Hepatocyte (in vitro differentiated cells): ENCODE measurements around the gene EFR3B. TPM values are rescaled to one million over a fixed set of nuclear protein-coding genes. Genes with fewer than 3 reads are reported as not detected.

Experiments used
- DNase-seq: peaks from one replicate; pipeline ENCODE4 v3.0.0-alpha.2; 2016; ENCODE audit warnings: low spot score
- H2AFZ ChIP-seq: fragments of 200-600 bp; sonication (generic); 2 replicates; pipeline ENCODE4 v1.6.0; 2016; ENCODE audit warnings: antibody characterized with exemption, mild to moderate bottlenecking
- H3K27ac ChIP-seq: fragments of 200-600 bp; sonication (generic); 2 replicates; pipeline ENCODE4 v1.5.1; 2016; ENCODE audit warnings: mild to moderate bottlenecking
- H3K27me3 ChIP-seq: fragments of 200-600 bp; sonication (generic); 2 replicates; pipeline ENCODE4 v1.6.1; 2016
- H3K36me3 ChIP-seq: fragments of 200-600 bp; sonication (generic); replicated peaks from 2 replicates; pipeline ENCODE4 v1.5.1; 2016; ENCODE audit warnings: low read depth; ENCODE audit not compliant: insufficient read depth
- H3K4me1 ChIP-seq: fragments of 200-600 bp; sonication (generic); 2 replicates; pipeline ENCODE4 v1.5.1; 2016; ENCODE audit warnings: mild to moderate bottlenecking, moderate library complexity; ENCODE audit not compliant: insufficient read depth
- H3K4me2 ChIP-seq: fragments of 200-600 bp; sonication (generic); 2 replicates; pipeline ENCODE4 v1.6.0; 2016
- H3K4me3 ChIP-seq: fragments of 200-600 bp; sonication (generic); 2 replicates; pipeline ENCODE4 v1.5.1; 2016; ENCODE audit warnings: mild to moderate bottlenecking
- H3K79me2 ChIP-seq: fragments of 200-600 bp; sonication (generic); 2 replicates; pipeline ENCODE4 v1.6.0; 2017; ENCODE audit warnings: mild to moderate bottlenecking
- H3K9me2 ChIP-seq: fragments of 200-600 bp; sonication (generic); replicated peaks from 2 replicates; pipeline ENCODE4 v1.6.0; 2017; ENCODE audit warnings: mild to moderate bottlenecking; ENCODE audit not compliant: insufficient read depth
- H3K9me3 ChIP-seq: fragments of 200-600 bp; sonication (generic); 2 replicates; pipeline ENCODE4 v1.5.1; 2016; ENCODE audit warnings: low read depth, mild to moderate bottlenecking
- H4K20me1 ChIP-seq: fragments of 200-600 bp; sonication (generic); 2 replicates; pipeline ENCODE4 v1.6.0; 2016; ENCODE audit warnings: mild to moderate bottlenecking; ENCODE audit not compliant: insufficient read depth, poor library complexity, severe bottlenecking
- EZH2 ChIP-seq: fragments of 200-600 bp; sonication (generic); IDR thresholded peaks from 2 replicates; pipeline ENCODE4 v1.6.1; 2016; ENCODE audit warnings: antibody characterized with exemption, mild to moderate bottlenecking, borderline replicate concordance
- EZH2phosphoT487 ChIP-seq: fragments of 200-600 bp; sonication (generic); IDR thresholded peaks from one replicate; pipeline ENCODE4 v1.6.1; 2018; ENCODE audit warnings: antibody characterized with exemption, mild to moderate bottlenecking, low read depth, moderate library complexity; ENCODE audit not compliant: unreplicated experiment, severe bottlenecking
- WGBS: methylation state at CpG from one replicate; pipeline ENCODE4 v1.1.6; 2016; ENCODE audit warnings: low lambda C conversion rate; ENCODE audit errors: missing lambda C conversion rate; 5-methylcytosine and 5-hydroxymethylcytosine counted together
- polyA plus RNA-seq: library from polyadenylated mRNA; unstranded; fragments of >200 nt; fragmentation: Nextera tagmentation; extraction: Ambion mirVana; gene quantifications from 2 replicates; pipeline ENCODE4 v1.2.1, GENCODE V29; 2016
- total RNA-seq: library from RNA; depleted of rRNA; stranded (reverse); fragments of >200 nt; gene quantifications from 2 replicates; pipeline ENCODE4 v1.2.3, GENCODE V29; 2014
- TF ChIP-seq, protein P1 (sequence below): fragments of 200-600 bp; sonication (generic); IDR thresholded peaks from 2 replicates; pipeline ENCODE4 v1.5.1; 2016; ENCODE audit warnings: antibody characterized with exemption, mild to moderate bottlenecking; ENCODE audit not compliant: poor library complexity

The EFR3B gene
- total and polyA plus RNA-seq, 2 experiments from 2014 or later: 1.1 to 2.0 TPM

DNA sequence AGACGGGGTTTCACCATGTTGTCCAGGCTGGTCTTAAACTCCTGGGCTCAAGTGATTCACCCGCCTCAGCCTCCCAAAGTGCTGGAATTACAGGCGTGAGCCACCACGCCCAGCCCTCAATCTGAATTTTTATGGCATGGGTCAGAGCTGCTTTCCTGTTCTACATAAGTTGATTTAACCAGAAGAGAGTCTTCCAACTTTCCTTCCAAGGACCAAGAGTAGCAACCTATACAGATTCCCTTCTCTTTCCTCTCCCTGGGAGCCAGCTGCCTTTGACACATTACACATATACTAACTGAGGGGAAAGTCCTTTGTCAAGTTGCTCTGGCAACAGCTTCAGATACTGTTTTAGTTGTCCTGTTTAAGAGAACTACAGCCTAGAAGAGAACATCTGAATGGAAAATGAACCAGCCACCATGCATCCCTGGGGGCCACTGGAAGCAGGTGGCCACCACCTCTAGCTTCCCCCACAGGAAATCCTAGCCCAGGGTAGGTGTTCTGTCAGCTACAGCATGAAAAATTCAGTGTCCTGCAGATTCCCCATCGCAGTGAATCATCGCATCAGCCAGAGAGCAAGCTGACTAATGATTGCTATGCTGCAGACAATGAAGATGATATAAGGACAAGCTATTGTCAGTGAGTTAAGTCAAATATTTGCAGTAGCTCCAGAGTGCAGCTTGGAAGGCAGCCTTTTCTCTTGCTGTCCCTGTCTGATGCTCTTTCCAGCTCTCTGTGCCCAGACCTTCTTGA is 63.6 kb downstream of the EFR3B start:
- TF ChIP-seq EZH2phosphoT487 (no peak), EZH2 (no peak)
- TF ChIP-seq, protein P1, sequence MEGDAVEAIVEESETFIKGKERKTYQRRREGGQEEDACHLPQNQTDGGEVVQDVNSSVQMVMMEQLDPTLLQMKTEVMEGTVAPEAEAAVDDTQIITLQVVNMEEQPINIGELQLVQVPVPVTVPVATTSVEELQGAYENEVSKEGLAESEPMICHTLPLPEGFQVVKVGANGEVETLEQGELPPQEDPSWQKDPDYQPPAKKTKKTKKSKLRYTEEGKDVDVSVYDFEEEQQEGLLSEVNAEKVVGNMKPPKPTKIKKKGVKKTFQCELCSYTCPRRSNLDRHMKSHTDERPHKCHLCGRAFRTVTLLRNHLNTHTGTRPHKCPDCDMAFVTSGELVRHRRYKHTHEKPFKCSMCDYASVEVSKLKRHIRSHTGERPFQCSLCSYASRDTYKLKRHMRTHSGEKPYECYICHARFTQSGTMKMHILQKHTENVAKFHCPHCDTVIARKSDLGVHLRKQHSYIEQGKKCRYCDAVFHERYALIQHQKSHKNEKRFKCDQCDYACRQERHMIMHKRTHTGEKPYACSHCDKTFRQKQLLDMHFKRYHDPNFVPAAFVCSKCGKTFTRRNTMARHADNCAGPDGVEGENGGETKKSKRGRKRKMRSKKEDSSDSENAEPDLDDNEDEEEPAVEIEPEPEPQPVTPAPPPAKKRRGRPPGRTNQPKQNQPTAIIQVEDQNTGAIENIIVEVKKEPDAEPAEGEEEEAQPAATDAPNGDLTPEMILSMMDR: no peak
- H3K4me3 ChIP-seq: no peak overlapping the region
- H3K4me1 ChIP-seq: no peaks in the 10 kb centered on the region
- 66% methylated on average over 6 of the region's 6 CpGs for WGBS
- peak; percentile 26 for DNase-seq
- no peaks in the 10 kb centered on the region for H3K36me3 ChIP-seq
- no peak overlapping the region for H3K4me2 ChIP-seq
- H3K9me3 ChIP-seq: no peaks in the 10 kb centered on the region
- H4K20me1 ChIP-seq: no peaks in the 10 kb centered on the region
- no peaks in the 10 kb centered on the region for H3K27me3 ChIP-seq
- no peaks in the 10 kb centered on the region for H3K79me2 ChIP-seq
- no peak overlapping the region for H2AFZ ChIP-seq
- H3K27ac ChIP-seq: no peak overlapping the region
- H3K9me2 ChIP-seq: no peaks in the 10 kb centered on the region

DNA sequence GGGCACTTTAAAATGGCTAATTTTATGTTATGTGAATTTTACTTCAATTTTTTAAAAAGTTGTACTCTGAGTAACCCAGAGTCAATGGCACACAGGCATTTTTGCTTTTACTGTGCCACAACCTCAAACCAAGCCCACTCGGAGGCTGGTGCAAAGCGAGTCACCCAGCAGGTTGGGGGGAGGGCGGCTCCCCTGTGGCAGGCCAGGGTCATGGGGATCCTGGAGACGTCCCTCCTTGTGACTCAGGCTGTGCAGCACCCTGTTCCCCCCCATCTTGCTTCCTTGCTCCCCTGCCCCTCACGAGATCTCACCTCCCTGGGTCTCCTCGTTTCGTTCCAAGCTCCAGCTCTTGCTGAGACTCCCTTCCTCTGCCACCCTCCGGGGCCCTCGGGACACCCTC is 67.9 kb downstream of the EFR3B start:
- H3K9me3 ChIP-seq: no peaks in the 10 kb centered on the region
- no peaks in the 10 kb centered on the region for H3K27me3 ChIP-seq
- no peak for DNase-seq
- no peaks in the 10 kb centered on the region for H3K36me3 ChIP-seq
- no peaks in the 10 kb centered on the region for H3K79me2 ChIP-seq
- no peaks in the 10 kb centered on the region for H3K9me2 ChIP-seq
- H2AFZ ChIP-seq: no peak overlapping the region
- no peak overlapping the region for H3K4me2 ChIP-seq
- no peaks in the 10 kb centered on the region for H4K20me1 ChIP-seq
- H3K4me3 ChIP-seq: no peak overlapping the region
- TF ChIP-seq EZH2phosphoT487 (no peak), EZH2 (no peak)
- TF ChIP-seq, protein P1: no peak
- no peaks in the 10 kb centered on the region for H3K4me1 ChIP-seq
- H3K27ac ChIP-seq: no peak overlapping the region
- 92% methylated on average over 9 of the region's 9 CpGs for WGBS

- no peak overlapping the region for H3K27ac ChIP-seq
- no peak for DNase-seq
- H2AFZ ChIP-seq: no peak overlapping the region
- H3K4me2 ChIP-seq: no peak overlapping the region
- H3K36me3 ChIP-seq: no peaks in the 10 kb centered on the region
- no peak overlapping the region for H3K4me3 ChIP-seq
- TF ChIP-seq EZH2 (no peak), EZH2phosphoT487 (no peak)
- TF ChIP-seq, protein P1: no peak
- no peaks in the 10 kb centered on the region for H3K27me3 ChIP-seq
- no peaks in the 10 kb centered on the region for H3K9me3 ChIP-seq
- no peaks in the 10 kb centered on the region for H3K79me2 ChIP-seq
- no peaks in the 10 kb centered on the region for H4K20me1 ChIP-seq
- H3K4me1 ChIP-seq: no peaks in the 10 kb centered on the region
- H3K9me2 ChIP-seq: no peaks in the 10 kb centered on the region
- WGBS: 84% methylated on average over 3 of the region's 3 CpGs
These were observed 70.2 kb downstream of the EFR3B start for GRCh38 chr2:25112113-25112512.
